Upper lobe of left lung (tissue), 6 donors: Measurements from ENCODE around the gene LRPPRC. TPM values are rescaled to one million over a fixed set of nuclear protein-coding genes. Genes with fewer than 3 reads are reported as not detected.

Experiments
- ATAC-seq, 2 donors: fragments of 200-7000 bp; cut with Tn5 transposase; one replicate each; pipeline ENCODE4 v1.9.1; 2022; ENCODE audit warnings: mild to moderate bottlenecking in 2 of 2, moderate library complexity in 2 of 2; ENCODE audit not compliant: low FRiP score in 2 of 2
- DNase-seq, 2 donors: peaks; one replicate each; pipeline ENCODE4 v3.0.0-alpha.2; 2019 to 2020
- H3K27ac ChIP-seq, 4 donors: fragments of 200-600 bp; sonication (generic); one replicate each; pipeline ENCODE4 v1.5.1; 2016 to 2019
- H3K27me3 ChIP-seq, 4 donors: fragments of 200-600 bp; sonication (generic); one replicate each; pipeline ENCODE4 v1.5.1; 2017 to 2019
- H3K36me3 ChIP-seq, 4 donors: fragments of 200-600 bp; sonication (generic); one replicate each; pipeline ENCODE4 v1.5.1; 2016 to 2019
- H3K4me1 ChIP-seq, 4 donors: fragments of 200-600 bp; sonication (generic); one replicate each; pipeline ENCODE4 v1.5.1; 2018 to 2019
- H3K4me3 ChIP-seq, 4 donors: fragments of 200-600 bp; sonication (generic); one replicate each; pipeline ENCODE4 v1.5.1; 2017 to 2019; ENCODE audit warnings: mild to moderate bottlenecking in 2 of 4, moderate library complexity in 1 of 4
- H3K9me3 ChIP-seq, 4 donors: fragments of 200-600 bp; sonication (generic); one replicate each; pipeline ENCODE4 v1.5.1; 2018 to 2019
- CTCF ChIP-seq, 6 experiments: fragments of 450-650 bp in 4 of 6; fragments of 200-600 bp in 2 of 6; sonication (generic) in 2 of 6; IDR thresholded peaks; one replicate each; pipeline ENCODE4 v1.5.1; 2016 to 2019; ENCODE audit warnings: antibody characterized with exemption in 6 of 6
- EP300 ChIP-seq, 4 donors: sonication (generic); formaldehyde crosslinking; IDR thresholded peaks; one replicate each; pipeline ENCODE4 v1.5.1; 2017; ENCODE audit warnings: antibody characterized with exemption in 4 of 4, control low read depth in 2 of 4
- POLR2A ChIP-seq, 4 donors: fragments of 450-650 bp; IDR thresholded peaks; one replicate each; pipeline ENCODE4 v1.5.1; 2016 to 2017; ENCODE audit warnings: antibody characterized with exemption in 4 of 4, mild to moderate bottlenecking in 2 of 4
- POLR2AphosphoS5 ChIP-seq, 2 donors: sonication (generic); formaldehyde crosslinking; IDR thresholded peaks; one replicate each; pipeline ENCODE4 v1.5.1; 2017; ENCODE audit warnings: antibody characterized with exemption in 2 of 2
- WGBS, 2 donors: methylation state at CpG; one replicate each; pipeline ENCODE4 v1.1.5; 2017 to 2018; 5-methylcytosine and 5-hydroxymethylcytosine counted together
- total RNA-seq, 6 donors: library from RNA; depleted of rRNA in 4 of 6; stranded (reverse); fragments of >200 nt in 4 of 6; gene quantifications; one replicate each; pipeline versions ENCODE4 v1.1.0 to v1.2.1, GENCODE V29; 2016 to 2021
- donor health status: DM: no; HTN: no; CAD: no; lungs with moderate emphysema.
- donor health status: DM: no; HTN: yes; CAD: no; lungs with severe emphysema.

The LRPPRC gene
- total RNA-seq, 6 donors from 2014 or later: 29.3 to 86.2 (median 47.2) TPM

GRCh38 chr2:43842866-43843226, 152.9 kb downstream of the LRPPRC start:
- Histone ChIP-seq H3K4me3 (no peak overlapping the region), H3K4me1 (no peaks in the 10 kb centered on the region), H3K36me3 (no peaks in the 10 kb centered on the region), H3K27me3 (no peaks in the 10 kb centered on the region), H3K27ac (no peak overlapping the region), H3K9me3 (no peaks in the 10 kb centered on the region)
- no peak for TF ChIP-seq CTCF (IDR thresholded peaks at IDR 0.05)
- TF ChIP-seq POLR2A (IDR thresholded peaks at IDR 0.05): no peak
- TF ChIP-seq EP300 (IDR thresholded peaks at IDR 0.05): no peak
- TF ChIP-seq POLR2AphosphoS5 (IDR thresholded peaks at IDR 0.05): no peak
- WGBS, 2 donors: 78 to 84% methylated on average over 9 of the region's 9 CpGs
- DNase-seq (no peak), ATAC-seq (no peak)

GRCh38 chr2:43841949-43842865, 153.6 kb downstream of the LRPPRC start:
- Histone ChIP-seq H3K9me3 (no peaks in the 10 kb centered on the region), H3K27ac (no peak overlapping the region), H3K4me3 (no peak overlapping the region), H3K27me3 (no peaks in the 10 kb centered on the region), H3K4me1 (no peaks in the 10 kb centered on the region), H3K36me3 (no peaks in the 10 kb centered on the region)
- ATAC-seq (no peak), DNase-seq (no peak)
- 90 to 91% methylated on average over 14 of the region's 14 CpGs for WGBS, 2 donors
- TF ChIP-seq EP300 (IDR thresholded peaks at IDR 0.05) (no peak), POLR2A (IDR thresholded peaks at IDR 0.05) (no peak), CTCF (IDR thresholded peaks at IDR 0.05) (no peak), POLR2AphosphoS5 (IDR thresholded peaks at IDR 0.05) (no peak)

GRCh38 chr2:43840965-43841364, 154.8 kb downstream of the LRPPRC start:
- no peaks in the 10 kb centered on the region for H3K36me3 ChIP-seq
- no peaks in the 10 kb centered on the region for H3K4me1 ChIP-seq
- TF ChIP-seq POLR2AphosphoS5 (IDR thresholded peaks at IDR 0.05) (no peak), EP300 (IDR thresholded peaks at IDR 0.05) (no peak), POLR2A (IDR thresholded peaks at IDR 0.05) (no peak), CTCF (IDR thresholded peaks at IDR 0.05) (no peak)
- H3K27ac ChIP-seq: no peak overlapping the region
- DNase-seq (no peak), ATAC-seq (no peak)
- no peak overlapping the region for H3K4me3 ChIP-seq
- WGBS, 2 donors: 60 to 79% methylated on average over 5 of the region's 5 CpGs
- H3K9me3 ChIP-seq: no peaks in the 10 kb centered on the region
- H3K27me3 ChIP-seq: no peaks in the 10 kb centered on the region

- 75 to 77% methylated on average over 14 of the region's 14 CpGs for WGBS, 2 donors
- no peak overlapping the region for H3K4me3 ChIP-seq
- DNase-seq: no peak
These were observed 155.8 kb downstream of the LRPPRC start for GRCh38 chr2:43839776-43840564.

More at GRCh38 chr2:43839776-43840564, 155.8 kb downstream of the LRPPRC start:
- Histone ChIP-seq H3K36me3 (no peaks in the 10 kb centered on the region), H3K9me3 (no peaks in the 10 kb centered on the region), H3K27me3 (no peaks in the 10 kb centered on the region), H3K4me1 (no peaks in the 10 kb centered on the region), H3K27ac (no peak overlapping the region)
- no peak for TF ChIP-seq POLR2AphosphoS5 (IDR thresholded peaks at IDR 0.05)
- no peak for TF ChIP-seq CTCF (IDR thresholded peaks at IDR 0.05)
- no peak for TF ChIP-seq POLR2A (IDR thresholded peaks at IDR 0.05)
- no peak for TF ChIP-seq EP300 (IDR thresholded peaks at IDR 0.05)
- ATAC-seq: no peak
